ENCODE measurements around the gene LDLRAP1.

- TF ChIP-seq GATA2 (IDR thresholded peaks at IDR 0.05; ENCODE audit: low read depth, low read length) (no peak), GATA3 (IDR thresholded peaks at IDR 0.05; ENCODE audit: low read depth, low read length) (no peak)
These were observed 898 bp downstream of the LDLRAP1 start for GRCh38 chr1:25544243-25544764.
